Measurements from ENCODE around the gene ABR.

Gene ABR

DNA sequence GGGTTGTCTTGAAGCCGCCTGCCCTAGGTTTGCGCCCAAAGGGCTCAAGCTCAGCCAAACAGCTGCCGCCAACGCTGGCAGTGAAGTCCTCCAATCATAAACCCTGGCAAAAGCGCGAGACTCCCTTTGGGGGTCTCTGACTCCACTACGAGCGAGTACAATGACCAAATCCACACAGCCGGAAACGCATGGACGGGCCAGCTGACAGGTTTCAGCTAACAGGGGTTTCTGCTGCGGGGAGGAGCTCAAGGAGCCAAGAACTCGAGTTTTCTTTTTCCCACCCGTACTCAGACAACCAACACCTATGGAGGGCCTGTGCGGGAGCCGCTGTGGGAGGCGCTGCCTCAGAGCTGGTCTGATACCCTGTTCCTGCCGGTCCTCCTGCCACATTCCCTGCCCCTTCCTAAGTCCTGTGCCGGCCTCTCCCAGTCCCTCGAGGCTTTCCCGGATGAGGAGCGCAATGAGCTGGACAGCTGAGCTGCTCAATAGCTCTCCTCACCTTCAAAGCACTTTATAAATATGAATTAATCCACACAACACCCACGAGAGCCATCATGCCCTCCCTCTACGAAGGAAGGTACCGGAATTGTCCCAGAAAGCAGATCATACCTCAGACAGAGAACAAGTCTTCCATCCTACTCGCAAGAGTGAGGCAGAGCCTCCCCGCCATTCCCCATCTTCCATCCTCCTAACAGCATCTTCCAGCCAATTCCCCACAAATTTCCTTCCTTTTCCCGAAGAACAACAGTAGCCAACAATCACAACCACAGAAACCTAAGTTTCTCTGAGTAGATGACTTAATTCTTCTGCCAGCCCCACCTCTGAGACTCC is 6.1 kb downstream of the ABR start:
- FAIRE-seq = no peak
- TF ChIP-seq POLR2A (IDR thresholded peaks at IDR 0.05; ENCODE audit: low read depth, low read length) = no peak

DNA sequence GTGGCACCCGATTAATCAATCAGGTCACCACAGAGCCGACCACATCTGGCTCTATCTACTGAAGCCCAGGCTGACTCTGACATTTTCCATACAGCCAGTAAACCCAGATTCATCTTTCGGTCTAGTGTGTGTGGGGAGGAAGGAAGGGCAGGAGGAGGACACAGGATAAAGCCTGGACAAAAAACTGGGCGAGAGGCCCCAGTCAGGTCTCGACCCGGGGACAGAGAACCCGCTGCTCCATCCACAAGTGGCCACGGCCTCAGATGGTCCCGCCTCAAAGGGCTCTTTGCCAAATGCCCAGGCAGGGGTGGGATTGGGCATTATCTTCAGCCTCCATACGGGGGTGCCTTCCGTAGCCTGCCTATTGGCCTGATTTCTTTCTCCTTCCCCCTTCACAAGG is 7.8 kb downstream of the ABR start:
- DNase-seq (ENCODE audit: insufficient read length, low spot score) (no peak), FAIRE-seq (no peak)
- TF ChIP-seq POLR2A (IDR thresholded peaks at IDR 0.05; ENCODE audit: low read depth, low read length) = no peak

More for the DNA sequence above, 6.1 kb downstream of the ABR start:
- DNase-seq (ENCODE audit: insufficient read length, low spot score) = no peak

DNA sequence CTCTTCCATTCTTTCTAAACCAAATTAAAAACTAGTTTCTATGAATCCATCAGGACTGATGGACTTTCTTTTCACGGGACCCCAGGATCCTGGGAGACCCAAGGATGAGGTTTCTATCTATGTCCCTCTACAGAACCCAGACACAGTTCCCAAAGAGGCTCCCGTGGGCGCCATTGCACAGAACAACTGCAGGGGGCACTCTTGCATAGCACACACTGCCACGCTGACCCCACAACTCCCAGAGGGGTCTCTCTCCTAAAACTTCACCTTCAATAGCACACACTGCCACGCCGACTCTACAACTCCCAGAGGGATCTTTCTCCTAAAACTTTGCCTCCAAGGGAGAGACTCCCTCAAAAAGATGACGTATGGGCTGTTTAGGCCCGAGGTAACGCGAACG is 9.0 kb downstream of the ABR start:
- DNase-seq (ENCODE audit: insufficient read length, low spot score) (no peak), FAIRE-seq (no peak)
- no peak for TF ChIP-seq POLR2A (IDR thresholded peaks at IDR 0.05; ENCODE audit: low read depth, low read length)

DNA sequence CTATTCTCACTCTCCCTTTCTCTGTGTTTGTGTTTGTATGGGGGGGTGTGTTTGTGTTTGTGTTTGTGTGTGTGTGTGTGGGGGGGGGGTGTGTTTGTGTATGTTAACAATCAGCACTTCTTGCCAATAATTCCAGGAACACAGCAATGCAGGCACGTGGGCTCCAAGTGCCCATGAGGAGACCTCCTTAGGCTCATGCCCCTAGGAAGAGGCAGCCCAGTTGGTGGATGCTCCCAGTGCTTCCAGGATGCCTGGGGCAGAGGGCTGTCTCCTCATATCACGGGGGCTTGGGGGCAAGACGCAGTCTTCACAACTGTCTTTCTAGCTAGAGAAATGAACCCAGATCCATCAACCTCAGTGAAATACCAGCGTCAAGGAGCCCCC is 9.9 kb downstream of the ABR start:
- no peak for TF ChIP-seq POLR2A (IDR thresholded peaks at IDR 0.05; ENCODE audit: low read depth, low read length)
- no peak for FAIRE-seq
- DNase-seq (ENCODE audit: insufficient read length, low spot score) = no peak

DNA sequence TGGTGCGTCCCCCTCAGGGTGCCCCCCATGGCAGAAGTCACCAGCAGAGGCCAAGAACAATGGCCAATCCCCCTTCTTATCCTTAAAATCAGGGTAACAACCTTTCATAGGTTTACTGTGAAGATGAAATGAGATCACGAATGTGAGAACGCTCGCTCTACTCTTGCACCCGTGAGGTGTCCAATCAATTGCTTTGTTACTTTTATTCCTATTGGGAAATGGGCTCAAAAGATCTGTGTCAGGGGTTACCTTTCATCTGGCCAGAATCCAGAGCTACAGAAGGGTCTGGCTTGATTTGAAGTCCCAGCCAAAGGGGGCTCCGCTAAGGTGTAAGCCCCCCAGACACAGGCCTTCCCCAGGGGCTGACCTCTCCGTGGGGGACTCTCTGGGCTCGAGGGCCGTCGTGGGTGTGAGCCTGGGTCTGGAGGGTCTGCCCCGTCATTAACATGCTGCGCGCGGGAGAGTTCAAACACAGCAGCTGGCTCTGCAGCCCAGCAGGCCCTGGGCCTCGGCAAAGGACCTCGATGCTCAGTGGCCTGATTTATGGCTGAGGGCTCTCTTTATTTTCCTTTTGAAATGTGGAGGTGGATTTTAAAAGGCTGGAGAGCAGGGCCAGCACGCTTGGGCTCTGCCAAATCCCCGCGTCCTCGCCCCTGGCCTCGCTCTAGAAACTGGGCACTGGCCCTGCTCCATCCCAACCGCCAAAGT is 10.4 kb downstream of the ABR start:
- DNase-seq (ENCODE audit: insufficient read length, low spot score) = no peak
- TF ChIP-seq POLR2A (IDR thresholded peaks at IDR 0.05; ENCODE audit: low read depth, low read length) = no peak
- no peak for FAIRE-seq

DNA sequence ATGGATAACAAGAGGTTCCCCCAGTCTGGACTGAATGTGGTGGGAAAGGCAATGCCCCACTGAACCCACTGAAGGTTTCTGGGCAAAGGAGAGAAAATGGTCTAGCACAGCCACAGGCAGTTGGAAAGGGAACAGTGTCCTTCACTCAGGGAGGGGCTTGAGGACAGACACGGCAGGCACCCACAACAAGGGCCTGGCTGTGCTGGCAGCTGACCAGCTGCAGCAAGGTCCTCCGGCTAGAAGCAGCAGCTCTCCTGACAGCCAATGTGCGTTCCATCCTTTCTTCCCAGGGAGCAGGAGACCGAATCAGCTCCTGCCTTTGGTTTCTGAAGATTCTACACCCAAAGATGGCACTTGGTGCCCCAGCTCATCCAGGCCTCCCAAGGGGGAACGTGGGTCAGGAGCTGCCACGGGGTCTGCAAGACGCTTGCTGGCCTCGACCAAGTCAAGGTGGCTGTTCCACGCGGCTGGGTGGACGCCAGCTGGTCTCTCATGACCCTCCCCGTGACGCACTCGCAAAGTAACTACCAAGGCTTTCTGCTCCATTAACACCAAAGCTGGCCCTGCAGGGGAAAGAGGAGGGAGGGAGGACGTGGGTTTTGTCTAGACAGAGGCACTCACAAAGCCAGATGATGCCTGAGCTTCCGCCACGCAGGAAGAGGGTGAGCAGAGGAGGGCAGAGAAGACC is 11.1 kb downstream of the ABR start:
- no peak for FAIRE-seq
- no peak for TF ChIP-seq POLR2A (IDR thresholded peaks at IDR 0.05; ENCODE audit: low read depth, low read length)
- no peak for DNase-seq (ENCODE audit: insufficient read length, low spot score)

DNA sequence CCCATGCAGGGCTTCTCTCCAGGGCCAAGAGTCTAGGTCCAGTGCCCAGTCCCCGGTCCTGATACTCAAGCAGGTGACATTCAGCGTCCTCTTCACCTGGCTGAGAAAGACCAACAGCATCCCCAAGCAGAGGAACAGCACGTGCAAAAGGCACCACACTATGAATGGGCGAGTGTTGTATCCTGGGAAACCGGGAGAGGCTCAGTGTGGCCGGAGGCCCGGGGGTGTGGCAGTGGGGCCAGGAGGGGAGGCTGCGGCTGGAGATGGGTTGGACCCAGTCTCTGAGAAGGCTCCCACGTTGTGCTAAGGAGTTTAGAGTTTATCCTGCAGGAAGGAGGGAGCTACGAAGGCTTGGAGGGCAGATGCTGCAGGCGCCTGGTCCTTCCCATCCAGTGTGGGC is 13.5 kb downstream of the ABR start:
- DNase-seq (ENCODE audit: insufficient read length, low spot score) = no peak
- FAIRE-seq = no peak
- no peak for TF ChIP-seq POLR2A (IDR thresholded peaks at IDR 0.05; ENCODE audit: low read depth, low read length)

DNA sequence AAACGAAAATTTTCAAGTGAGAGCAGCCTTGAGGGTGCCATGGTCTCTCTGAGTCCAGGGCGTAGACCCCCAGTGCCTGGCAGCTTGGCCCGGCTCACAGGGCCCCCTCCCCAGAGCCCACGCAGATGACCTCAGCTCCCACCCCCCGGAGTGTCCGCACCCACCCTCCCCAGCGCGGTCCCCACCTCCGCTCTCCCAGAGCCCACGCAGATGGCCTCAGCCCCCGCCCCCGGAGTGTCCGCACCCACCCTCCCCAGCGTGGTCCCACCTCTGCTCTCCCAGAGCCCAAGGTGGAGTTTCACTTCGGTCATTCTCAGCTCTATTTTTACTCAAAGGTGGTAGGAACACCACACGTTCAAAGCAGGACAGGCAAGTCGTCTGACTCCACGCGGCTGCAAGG is 13.9 kb downstream of the ABR start:
- FAIRE-seq = no peak
- no peak for TF ChIP-seq POLR2A (IDR thresholded peaks at IDR 0.05; ENCODE audit: low read depth, low read length)
- no peak for DNase-seq (ENCODE audit: insufficient read length, low spot score)

DNA sequence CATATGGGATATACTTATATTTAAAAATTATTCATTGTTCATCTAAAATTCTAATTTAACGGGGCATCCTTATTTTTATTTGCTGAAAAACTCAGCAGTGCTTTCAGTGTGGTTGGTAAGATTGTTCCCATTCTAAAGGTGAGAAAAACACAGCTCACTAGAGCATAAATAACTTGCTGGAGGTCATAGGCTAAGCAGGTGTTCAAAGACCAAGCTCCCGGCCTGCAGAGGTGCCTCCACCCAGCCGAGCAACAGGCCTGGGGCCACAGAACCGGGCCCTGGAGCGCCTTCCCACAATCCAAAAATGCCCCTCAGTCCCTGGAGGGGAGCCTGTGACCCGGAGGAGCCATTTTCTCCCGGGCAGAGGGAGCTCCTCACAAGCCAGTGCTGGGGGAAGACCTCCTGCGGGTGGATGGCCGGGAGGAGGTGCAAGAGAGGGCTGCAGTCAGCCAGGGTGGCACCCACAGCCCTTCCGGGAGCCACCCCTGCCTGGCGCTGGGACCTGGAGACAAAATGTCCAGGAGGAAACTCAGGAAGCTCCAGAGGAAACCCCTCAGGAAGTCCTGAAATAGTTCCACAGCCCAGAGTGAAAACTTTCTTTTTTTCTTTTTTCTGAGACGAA is 14.7 kb downstream of the ABR start:
- no peak for FAIRE-seq
- no peak for TF ChIP-seq POLR2A (IDR thresholded peaks at IDR 0.05; ENCODE audit: low read depth, low read length)

DNA sequence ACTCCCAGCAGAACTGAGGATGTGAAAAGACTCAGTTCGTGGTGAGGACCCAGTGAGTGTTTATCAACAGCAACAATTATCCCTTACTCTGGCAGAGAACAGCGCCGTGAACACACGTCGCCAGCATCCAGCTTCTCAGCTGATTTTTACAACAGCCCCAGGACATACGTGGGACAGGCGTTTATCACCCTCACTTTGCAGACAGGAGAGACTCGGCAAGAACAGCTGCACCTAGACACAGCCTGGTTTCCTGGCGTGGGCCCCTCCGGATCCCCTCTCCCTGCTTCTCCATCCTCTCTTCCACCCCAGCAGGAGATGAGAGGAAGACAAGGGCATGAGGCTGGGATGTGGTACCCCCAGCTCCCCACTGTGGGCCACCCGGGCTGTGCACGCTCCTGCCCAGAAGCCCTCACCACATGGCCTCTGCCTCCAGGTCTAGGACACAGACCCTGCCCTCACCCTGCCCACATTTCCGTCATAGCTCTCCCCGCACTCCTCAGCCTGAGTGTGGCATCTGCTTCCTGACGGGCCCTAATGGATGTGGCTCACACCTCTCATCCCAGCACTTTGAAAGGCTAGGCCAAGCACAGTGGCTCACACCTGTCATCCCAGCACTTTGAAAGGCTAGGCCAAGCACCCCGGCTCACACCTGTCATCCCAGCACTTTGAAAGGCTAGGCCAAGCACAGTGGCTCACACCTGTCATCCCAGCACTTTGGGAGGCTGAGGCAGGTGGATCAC is 17.5 kb downstream of the ABR start:
- DNase-seq (ENCODE audit: insufficient read length, low spot score) (no peak), FAIRE-seq (no peak)
- no peak for TF ChIP-seq POLR2A (IDR thresholded peaks at IDR 0.05; ENCODE audit: low read depth, low read length)

More for the DNA sequence above, 14.7 kb downstream of the ABR start:
- no peak for DNase-seq (ENCODE audit: insufficient read length, low spot score)

DNA sequence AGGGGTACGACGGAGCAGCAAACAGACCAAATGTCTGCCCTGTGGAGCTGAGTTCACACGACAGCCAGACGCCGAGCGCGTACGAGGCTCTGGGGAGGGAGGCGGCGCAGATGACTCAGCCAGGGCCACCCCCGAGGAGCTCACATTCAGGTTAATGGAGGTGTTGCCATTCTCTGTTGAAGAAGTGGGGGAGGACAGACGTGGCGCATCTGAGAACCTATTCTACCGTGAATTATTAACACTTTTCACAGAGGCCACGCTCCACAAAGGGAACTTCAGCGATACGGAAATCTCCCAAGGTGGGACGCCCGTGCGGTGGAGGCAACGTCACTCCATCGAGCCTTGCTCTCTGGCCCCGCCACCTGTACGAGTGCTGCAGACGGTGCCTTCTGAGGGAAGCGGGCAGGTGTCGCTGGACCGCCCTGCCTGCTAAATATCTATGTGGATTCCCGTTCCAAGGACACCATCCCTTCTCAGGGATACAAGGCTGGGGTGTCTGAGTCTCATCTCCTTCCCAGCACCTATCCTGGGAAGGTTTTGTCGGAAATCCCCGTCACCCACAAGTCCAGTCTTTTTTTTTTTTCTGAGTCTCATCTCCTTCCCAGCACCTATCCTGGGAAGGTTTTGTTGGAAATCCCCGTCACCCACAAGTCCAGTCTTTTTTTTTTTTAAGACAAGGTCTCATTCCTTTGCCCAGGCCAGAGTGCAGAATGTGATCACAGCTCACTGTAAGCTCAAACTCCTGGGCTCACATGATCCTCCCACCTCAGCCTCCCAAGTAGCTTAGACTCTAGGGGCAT is 19.0 kb downstream of the ABR start:
- DNase-seq (ENCODE audit: insufficient read length, low spot score) = no peak
- FAIRE-seq = no peak
- no peak for TF ChIP-seq POLR2A (IDR thresholded peaks at IDR 0.05; ENCODE audit: low read depth, low read length)

DNA sequence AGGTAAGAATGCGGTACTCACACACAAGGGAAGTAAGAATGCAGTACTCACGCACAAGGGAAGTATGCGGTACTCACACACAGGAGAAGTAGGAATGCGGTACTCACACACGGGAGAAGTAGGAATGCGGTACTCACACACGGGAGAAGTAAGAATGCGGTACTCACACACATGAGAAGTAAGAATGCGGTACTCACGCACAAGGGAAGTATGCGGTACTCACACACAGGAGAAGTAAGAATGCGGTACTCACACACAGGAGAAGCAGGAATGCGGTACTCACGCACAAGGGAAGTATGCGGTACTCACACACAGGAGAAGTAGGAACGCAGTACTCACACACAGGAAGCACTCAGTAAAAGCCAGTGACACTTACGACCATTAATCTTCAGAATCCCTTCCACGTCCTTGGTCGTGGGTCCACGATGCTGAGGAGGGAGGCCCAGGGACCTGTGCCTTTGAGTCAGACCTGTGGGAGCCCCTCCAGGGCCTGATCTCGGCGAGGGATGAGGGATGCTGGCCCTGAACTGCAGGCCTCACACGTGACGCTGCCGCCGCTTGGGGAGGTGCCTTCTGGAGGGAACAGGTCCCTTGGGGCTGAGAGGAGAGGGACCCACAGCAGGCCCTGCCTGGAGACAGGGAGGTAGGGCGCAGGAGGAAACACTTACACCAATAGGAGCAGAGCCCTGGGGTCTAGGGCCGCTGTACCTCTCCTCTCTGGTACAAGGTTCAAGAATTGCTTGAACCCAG is 20.2 kb downstream of the ABR start:
- FAIRE-seq = no peak

More for the DNA sequence above, 20.2 kb downstream of the ABR start:
- DNase-seq (ENCODE audit: insufficient read length, low spot score) = no peak
- TF ChIP-seq POLR2A (IDR thresholded peaks at IDR 0.05; ENCODE audit: low read depth, low read length) = no peak

Measured in H54 (cell line).